GM18951 (cell line): ENCODE measurements around the gene HIP1.

Experiments
- POLR2A ChIP-seq: IDR thresholded peaks from 4 replicates; pipeline ENCODE4 v1.6.1; 2011; ENCODE audit warnings: mild to moderate bottlenecking; ENCODE audit not compliant: insufficient read length, insufficient read depth; ENCODE audit errors: extremely low read depth
- in situ Hi-C: fragments of 300-500 bp; cut with MboI; formaldehyde crosslinking; loops from one replicate; pipeline ENCODE4 v1.12.0; 2022; ENCODE audit warnings: low sequenced_read_pairs, mixed read lengths, inconsistent platforms; ENCODE audit not compliant: unreplicated experiment

Gene HIP1

DNA sequence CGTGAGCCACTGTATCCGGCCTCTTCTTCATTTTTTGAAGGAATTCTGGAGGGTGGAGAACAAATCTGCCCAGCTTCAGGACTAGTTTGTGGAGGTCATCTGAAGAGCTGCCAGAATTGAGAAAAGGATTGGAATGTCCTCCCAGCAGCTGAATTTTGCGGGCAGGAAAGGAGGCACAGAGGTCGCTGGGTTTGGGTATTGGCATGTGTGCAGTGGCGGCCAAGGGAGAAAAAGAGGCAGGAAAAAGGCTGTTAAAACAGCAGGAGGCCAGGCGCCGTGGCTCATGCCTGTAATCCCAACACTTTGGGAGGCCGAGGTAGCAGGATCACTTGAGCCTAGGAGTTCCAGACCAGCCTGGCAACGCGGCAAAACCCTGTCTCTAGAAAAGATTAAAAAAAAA, 80.4 kb downstream of the HIP1 start:
- in situ Hi-C loops: no loop called here
- no peak for TF ChIP-seq POLR2A

DNA sequence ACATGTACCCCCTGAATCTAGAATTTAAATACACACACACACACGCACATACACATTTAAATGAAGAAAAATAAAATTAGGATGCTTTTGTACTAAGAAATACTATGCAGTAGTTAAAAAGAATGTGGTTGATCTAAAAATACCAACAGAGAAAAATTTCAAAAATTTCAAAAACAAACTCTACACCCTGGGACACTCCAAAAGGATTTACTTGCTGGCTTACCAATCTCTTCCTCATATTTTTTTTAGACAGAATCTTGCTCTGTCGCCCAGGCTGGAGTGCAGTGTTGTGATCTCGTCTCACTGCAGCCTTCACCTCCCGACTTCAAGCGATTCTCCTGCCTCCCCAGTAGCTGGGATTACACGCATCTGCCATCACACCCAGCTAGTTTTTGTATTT, 80.9 kb downstream of the HIP1 start:
- in situ Hi-C loops: no loop called here
- TF ChIP-seq POLR2A: no peak

DNA sequence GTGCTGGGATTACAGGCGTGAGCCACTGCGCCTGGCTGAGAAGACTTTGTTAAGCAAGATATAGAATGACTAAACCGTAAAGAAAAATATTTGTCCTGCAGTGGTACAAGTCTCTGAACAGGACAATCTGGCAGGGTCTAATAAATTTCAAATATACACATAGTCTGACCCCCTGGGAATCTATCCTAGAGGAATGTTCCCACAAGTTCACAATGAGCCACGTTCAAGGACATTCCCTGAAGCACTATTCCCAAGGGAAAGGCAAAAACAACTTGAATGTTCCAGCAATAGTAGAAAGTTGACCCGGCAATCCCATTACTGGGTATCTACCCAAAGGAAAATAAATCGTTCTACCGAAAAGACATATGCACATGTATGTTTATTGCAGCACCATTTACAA, 82.0 kb downstream of the HIP1 start:
- in situ Hi-C loops: no loop called here
- TF ChIP-seq POLR2A: no peak

DNA sequence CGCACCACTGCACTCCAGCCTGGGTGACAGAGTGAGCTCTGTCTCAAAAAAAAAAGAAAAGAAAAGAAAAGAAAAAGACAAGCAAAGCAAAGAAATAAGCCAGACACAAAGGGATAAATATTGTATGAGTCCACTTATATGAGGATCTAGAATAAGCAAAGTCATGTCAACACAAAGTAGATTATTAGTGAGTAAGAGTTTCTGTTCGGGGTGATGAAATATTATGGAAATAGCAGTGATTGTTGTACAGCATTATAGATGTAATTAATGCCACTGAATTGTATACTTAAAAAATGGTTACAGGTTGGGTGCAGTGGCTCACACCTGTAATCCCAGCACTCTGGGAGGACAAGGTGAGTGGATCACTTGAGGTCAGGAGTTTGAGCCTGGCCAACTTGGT, 83.2 kb downstream of the HIP1 start:
- no peak for TF ChIP-seq POLR2A
- in situ Hi-C loops: no loop called here

DNA sequence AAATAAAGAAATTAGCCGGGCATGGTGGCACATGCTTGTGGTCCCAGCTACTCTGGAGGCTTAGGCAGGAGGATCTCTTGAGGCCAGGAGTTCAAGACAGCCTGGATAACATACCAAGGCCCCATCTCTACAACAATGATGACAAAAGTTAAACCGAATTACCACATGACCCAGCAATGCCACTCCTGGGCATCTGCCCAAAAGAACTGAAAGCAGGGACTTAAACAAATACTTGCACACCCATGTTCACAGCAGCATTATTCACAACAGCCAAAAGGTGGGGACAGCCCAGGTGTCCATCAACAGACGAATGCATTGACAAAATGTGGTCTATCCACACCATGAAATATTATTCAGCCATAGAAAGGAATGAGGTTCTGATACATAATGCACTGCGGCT, 83.9 kb downstream of the HIP1 start:
- TF ChIP-seq POLR2A: no peak
- in situ Hi-C loops: no loop called here

GRCh38 chr7:75653651-75654050, 85.1 kb downstream of the HIP1 start:
- in situ Hi-C loops: no loop called here
- TF ChIP-seq POLR2A: no peak

- in situ Hi-C loops: no loop called here
- TF ChIP-seq POLR2A: no peak
These were observed 86.0 kb downstream of the HIP1 start for GRCh38 chr7:75652788-75653187.

DNA sequence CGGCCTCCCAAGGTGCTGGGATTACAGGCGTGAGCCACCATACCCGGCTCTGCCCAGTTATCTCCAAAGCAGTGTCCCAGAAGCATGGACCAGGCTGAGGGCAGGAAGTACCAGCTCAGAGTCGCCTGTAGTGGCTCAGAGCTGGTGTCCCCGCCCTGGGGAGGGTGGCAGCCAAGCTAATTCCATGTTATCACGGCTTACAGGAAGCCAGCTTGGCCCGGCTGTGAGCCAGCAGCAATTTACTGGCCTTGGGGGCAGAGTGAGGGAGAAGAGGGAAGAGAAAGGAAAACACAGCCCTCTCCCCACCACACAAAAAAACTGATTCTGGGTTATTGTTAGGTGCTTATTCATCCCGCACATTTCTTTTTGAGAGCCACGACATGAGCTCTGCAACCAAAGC, 88.1 kb downstream of the HIP1 start:
- in situ Hi-C loops: no loop called here
- no peak for TF ChIP-seq POLR2A

GRCh38 chr7:75650062-75650461, 88.7 kb downstream of the HIP1 start:
- TF ChIP-seq POLR2A: no peak

GRCh38 chr7:75649462-75649861, 89.3 kb downstream of the HIP1 start:
- TF ChIP-seq POLR2A: no peak
- in situ Hi-C loops: loop anchor here (25.0 kb wide), 1 partner anchor 212 kb away; no protein-coding TSS in a partner anchor

More at GRCh38 chr7:75650062-75650461, 88.7 kb downstream of the HIP1 start:
- in situ Hi-C loops: no loop called here

DNA sequence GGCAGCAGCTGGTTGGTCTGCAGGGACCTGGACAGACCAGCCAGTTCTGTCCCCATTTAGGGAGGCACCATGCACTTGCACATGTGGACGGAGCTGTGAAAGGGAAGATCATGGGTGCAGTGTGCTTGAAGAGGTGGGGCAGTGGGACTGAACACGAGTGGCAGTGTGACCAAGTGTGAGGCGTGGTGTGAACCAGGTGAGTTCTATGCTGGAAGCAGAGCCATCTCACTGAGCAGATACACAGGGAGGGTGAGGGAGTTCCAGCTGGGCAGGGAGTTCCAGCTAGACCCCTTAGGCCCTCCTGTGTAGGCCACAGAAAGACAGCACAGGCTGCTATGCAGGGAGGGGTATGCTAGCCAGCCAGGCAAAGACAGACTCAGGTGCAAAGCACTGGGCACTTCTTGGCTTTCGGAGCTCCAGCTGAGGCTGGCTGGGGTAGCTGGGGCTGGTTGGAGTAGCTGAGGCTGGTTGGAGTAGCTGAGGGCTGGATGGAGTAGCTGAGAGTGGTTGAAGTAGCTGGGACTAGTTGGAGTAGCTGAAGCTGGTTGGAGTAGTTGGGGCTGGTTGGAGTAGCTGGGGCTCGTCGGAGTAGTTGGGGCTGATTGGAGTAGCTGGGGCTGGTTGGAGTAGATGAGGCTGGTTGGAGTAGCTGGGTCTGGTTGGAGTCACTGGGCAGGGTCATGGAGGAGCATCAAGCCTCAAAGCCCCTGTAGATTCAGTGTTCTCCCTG, 90.9 kb downstream of the HIP1 start:
- in situ Hi-C loops: loop anchor here (25.0 kb wide), 1 partner anchor 211 kb away; no protein-coding TSS in a partner anchor
- TF ChIP-seq POLR2A: no peak

DNA sequence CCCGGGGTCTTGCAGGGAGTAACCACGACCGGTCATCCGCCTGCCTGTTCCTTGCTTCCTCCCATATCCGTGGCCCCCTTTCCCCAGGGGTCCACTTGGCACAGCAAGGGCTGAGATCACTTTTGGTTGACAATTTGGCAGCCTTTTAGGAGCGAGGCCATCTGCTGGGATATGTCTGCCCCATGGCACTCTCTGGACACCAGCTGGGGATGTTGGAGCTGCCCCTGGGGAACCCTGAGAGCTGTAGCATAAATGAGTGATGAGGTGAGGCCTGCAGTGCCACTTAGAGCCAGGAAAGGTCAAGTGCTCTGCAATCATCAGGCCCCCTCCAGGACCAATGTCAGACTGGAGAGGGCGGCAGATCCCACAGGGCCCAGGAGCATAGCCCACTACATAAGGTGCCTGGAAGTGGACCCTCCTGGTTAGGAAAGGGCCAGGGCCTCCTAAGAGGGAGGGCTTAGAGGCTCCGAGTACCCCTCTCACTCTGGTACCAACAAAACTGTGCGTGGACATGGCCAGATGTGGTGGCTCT, 92.1 kb downstream of the HIP1 start:
- TF ChIP-seq POLR2A: no peak

GRCh38 chr7:75645570-75645969, 93.2 kb downstream of the HIP1 start:
- in situ Hi-C loops: loop anchor here (25.0 kb wide), 1 partner anchor 208 kb away; no protein-coding TSS in a partner anchor
- TF ChIP-seq POLR2A: no peak

More for the DNA sequence above, 92.1 kb downstream of the HIP1 start:
- in situ Hi-C loops: loop anchor here (25.0 kb wide), 1 partner anchor 209 kb away; no protein-coding TSS in a partner anchor

DNA sequence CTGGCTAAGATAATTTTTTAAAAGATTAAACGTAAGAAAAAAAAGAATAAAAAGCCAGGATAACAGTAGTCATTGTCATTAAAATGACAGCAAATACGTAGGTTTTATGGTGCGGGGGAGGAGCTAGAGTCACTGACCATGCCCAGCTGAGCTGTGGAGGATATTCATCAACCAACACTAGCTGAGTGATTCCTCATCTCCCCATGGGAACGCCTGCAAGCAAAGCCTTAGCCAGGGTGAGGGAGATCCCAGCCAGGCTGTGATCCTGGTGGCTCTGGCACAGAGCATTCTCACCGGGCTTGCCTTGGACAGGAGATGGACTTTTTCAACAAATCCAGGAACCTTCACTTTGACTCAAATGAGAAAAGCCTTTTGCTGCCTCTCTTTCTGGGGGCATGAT, 94.2 kb downstream of the HIP1 start:
- in situ Hi-C loops: loop anchor here (5.0 to 25.0 kb wide), 2 partner anchors 118 to 207 kb away; no protein-coding TSS in a partner anchor
- no peak for TF ChIP-seq POLR2A
